Loucy (cell line): ENCODE data around the gene CCDC3.

Experiments
- CTCF ChIP-seq: fragments of 200-600 bp; sonication (generic); conservative IDR thresholded peaks from 2 replicates; pipeline ENCODE4 v1.5.1; 2014; ENCODE audit warnings: mild to moderate bottlenecking, antibody characterized with exemption, low read length
- EZH2phosphoT487 ChIP-seq: fragments of 200-600 bp; IDR thresholded peaks from 2 replicates; pipeline ENCODE4 v1.6.1; 2018; ENCODE audit warnings: antibody characterized with exemption, mild to moderate bottlenecking, moderate library complexity, borderline replicate concordance

GRCh38 chr10:12940791-12941190, 60.7 kb downstream of the CCDC3 start:
- TF ChIP-seq EZH2phosphoT487 (no peak), CTCF (no peak)
